ENCODE results near the gene HINT2. TPM values are rescaled to one million over a fixed set of nuclear protein-coding genes. Genes with fewer than 3 reads are reported as not detected.

Gene HINT2
- total RNA-seq, 1 experiment from 2014 or later = 45.4 TPM

GRCh38 chr9:35812025-35812602 is 2.7 kb downstream of the HINT2 start, which contains the start of gene SPAG8:
SPAG8 (minus strand) TSS chr9:35812262; CDS start chr9:35812147, 115 bp downstream.
- POLR2A ChIA-PET = interaction anchor here (0.9 to 2.1 kb wide), 9 partner anchors 13 to 715 kb away, joined by 3 to 8 read pairs (median 3); partner anchors contain the start of genes CREB3 and TLN1
- Mint-ChIP-seq H3K27me3 (ENCODE audit: insufficient read depth, unreplicated experiment) (no peaks in the 10 kb centered on the region), H3K36me3 (ENCODE audit: insufficient read depth, unreplicated experiment) (peaks cover 15% of the 10 kb centered on the region), H3K4me1 (ENCODE audit: insufficient read depth, unreplicated experiment) (peaks cover 20% of the 10 kb centered on the region), H3K9me3 (ENCODE audit: unreplicated experiment) (no peaks in the 10 kb centered on the region), H3K27ac (ENCODE audit: low read depth, unreplicated experiment) (peak within 1 kb of the TSS; percentile 71), H3K4me3 (ENCODE audit: unreplicated experiment) (peak within 1 kb of the TSS; percentile 69)
- CTCF ChIA-PET = interaction anchor here (0.6 to 4.4 kb wide), 7 partner anchors 13 to 114 kb away, joined by 3 to 33 read pairs (median 4); partner anchors contain the start of gene NPR2
- no TSS peak for BruUV-seq (replicated peaks)
- DNase-seq (ENCODE audit: unreplicated experiment) = peak; percentile 66
- TF ChIP-seq CTCF (IDR thresholded peaks at IDR 0.05; ENCODE audit: unreplicated experiment) = no peak
- intact Hi-C loops (cut with micrococcal nuclease) = no loop called here

GRCh38 chr9:35811381-35812024 is 3.3 kb downstream of the HINT2 start:
- peaks cover 20% of the 10 kb centered on the region for H3K4me1 Mint-ChIP-seq (ENCODE audit: insufficient read depth, unreplicated experiment)
- no TSS peak for BruUV-seq (replicated peaks)
- H3K27ac Mint-ChIP-seq (ENCODE audit: low read depth, unreplicated experiment) = no peak overlapping the region
- no peak for TF ChIP-seq CTCF (IDR thresholded peaks at IDR 0.05; ENCODE audit: unreplicated experiment)
- peaks cover 15% of the 10 kb centered on the region for H3K36me3 Mint-ChIP-seq (ENCODE audit: insufficient read depth, unreplicated experiment)
- H3K27me3 Mint-ChIP-seq (ENCODE audit: insufficient read depth, unreplicated experiment) = no peaks in the 10 kb centered on the region
- intact Hi-C loops (cut with micrococcal nuclease) = no loop called here
- ChIA-PET CTCF (interaction anchor here (0.6 to 4.4 kb wide), 4 partner anchors 13 to 57 kb away, joined by 3 to 33 read pairs (median 4); no protein-coding TSS in a partner anchor), POLR2A (interaction anchor here (0.9 to 2.1 kb wide), 9 partner anchors 13 to 715 kb away, joined by 3 to 8 read pairs (median 3); partner anchors contain the start of genes CREB3 and TLN1)
- no peaks in the 10 kb centered on the region for H3K9me3 Mint-ChIP-seq (ENCODE audit: unreplicated experiment)
- peak; percentile 27 for DNase-seq (ENCODE audit: unreplicated experiment)
- H3K4me3 Mint-ChIP-seq (ENCODE audit: unreplicated experiment) = peak overlapping the region; percentile 69

- Mint-ChIP-seq H3K27me3 (ENCODE audit: insufficient read depth, unreplicated experiment) (no peaks in the 10 kb centered on the region), H3K4me3 (ENCODE audit: unreplicated experiment) (no peak overlapping the region), H3K27ac (ENCODE audit: low read depth, unreplicated experiment) (no peak overlapping the region), H3K4me1 (ENCODE audit: insufficient read depth, unreplicated experiment) (peaks cover 14% of the 10 kb centered on the region), H3K9me3 (ENCODE audit: unreplicated experiment) (no peaks in the 10 kb centered on the region), H3K36me3 (ENCODE audit: insufficient read depth, unreplicated experiment) (peaks cover 15% of the 10 kb centered on the region)
- no peak for DNase-seq (ENCODE audit: unreplicated experiment)
- intact Hi-C loops (cut with micrococcal nuclease) = no loop called here
- TF ChIP-seq CTCF (IDR thresholded peaks at IDR 0.05; ENCODE audit: unreplicated experiment) = no peak
- POLR2A ChIA-PET = interaction anchor here (0.5 to 1.0 kb wide), 2 partner anchors 12 to 21 kb away, joined by 3 to 5 read pairs; no protein-coding TSS in a partner anchor
- BruUV-seq (replicated peaks) = no TSS peak
- CTCF ChIA-PET = interaction anchor here (1.1 kb wide), 1 partner anchor 18 kb away, joined by 3 read pairs; the partner anchor contains the start of gene NPR2
Observed at GRCh38 chr9:35810122-35810521, 4.7 kb downstream of the HINT2 start.

- CTCF ChIA-PET = interaction anchor here (0.6 to 1.2 kb wide), 2 partner anchors 16 to 103 kb away, joined by 3 to 5 read pairs; no protein-coding TSS in a partner anchor
- BruUV-seq (replicated peaks) = no TSS peak
- H3K4me1 Mint-ChIP-seq (ENCODE audit: insufficient read depth, unreplicated experiment) = peaks cover 6% of the 10 kb centered on the region
- intact Hi-C loops (cut with micrococcal nuclease) = no loop called here
- no peak for DNase-seq (ENCODE audit: unreplicated experiment)
- POLR2A ChIA-PET = interaction anchor here (0.7 kb wide), 1 partner anchor 143 kb away, joined by 3 read pairs; the partner anchor contains the start of gene ARHGEF39
- peaks cover 17% of the 10 kb centered on the region for H3K36me3 Mint-ChIP-seq (ENCODE audit: insufficient read depth, unreplicated experiment)
- H3K9me3 Mint-ChIP-seq (ENCODE audit: unreplicated experiment) = no peaks in the 10 kb centered on the region
- no peaks in the 10 kb centered on the region for H3K27me3 Mint-ChIP-seq (ENCODE audit: insufficient read depth, unreplicated experiment)
- TF ChIP-seq CTCF (IDR thresholded peaks at IDR 0.05; ENCODE audit: unreplicated experiment) = no peak
- no peak overlapping the region for H3K27ac Mint-ChIP-seq (ENCODE audit: low read depth, unreplicated experiment)
- no peak overlapping the region for H3K4me3 Mint-ChIP-seq (ENCODE audit: unreplicated experiment)
Observed at GRCh38 chr9:35808433-35808832, 6.4 kb downstream of the HINT2 start.
